A549 (cell line): ENCODE measurements around the gene ZNF433. TPM values are rescaled to one million over a fixed set of nuclear protein-coding genes. Genes with fewer than 3 reads are reported as not detected.

Experiments
- ATAC-seq, 2 experiments: fragments of 200-7000 bp in 1 of 2; fragments of >200 bp in 1 of 2; cut with Nextera tagmentation in 1 of 2; cut with Tn5 transposase in 1 of 2; 3 replicates each; pipeline versions ENCODE4 v1.8.0 to v1.9.1; 2018 to 2020; ENCODE audit warnings: mild to moderate bottlenecking in 1 of 2, moderate library complexity in 1 of 2
- CTCF ChIA-PET: fragments of 300-600 bp; sonication (Branson Sonifier 250); formaldehyde crosslinking; extraction: SDS; loops from one replicate; lab custom pipeline; 2021; ENCODE audit warnings: antibody characterized with exemption, inconsistent platforms; lab: Yijun Ruan, JAX
- POLR2A ChIA-PET: fragments of 350-600 bp; formaldehyde crosslinking; extraction: SDS; loops from one replicate; lab custom pipeline; 2021; ENCODE audit warnings: antibody characterized with exemption, inconsistent platforms; lab: Yijun Ruan, JAX
- DNase-seq, 2 experiments: peaks; one replicate each; pipeline versions ENCODE4 v3.0.0 to v3.0.0-alpha.2; 2011 to 2016; ENCODE audit warnings: low read depth in 1 of 2, low spot score in 1 of 2
- FAIRE-seq: peaks from 2 replicates; lab custom pipeline; 2011; peaks lifted over from hg19 to GRCh38; lab: Jason Lieb, UNC
- H3K27ac ChIP-seq, 2 experiments: fragments of >200 bp; sonication (Bioruptor Twin); formaldehyde crosslinking; 3 replicates each; pipeline ENCODE4 v1.5.1; 2016 to 2017
- H3K4me1 ChIP-seq: fragments of >200 bp; sonication (Bioruptor Twin); formaldehyde crosslinking; 3 replicates; pipeline ENCODE4 v1.6.1; 2016
- H3K4me2 ChIP-seq: fragments of >200 bp; sonication (Bioruptor Twin); formaldehyde crosslinking; 3 replicates; pipeline ENCODE4 v1.6.1; 2016
- H3K4me3 ChIP-seq: fragments of >200 bp; sonication (Bioruptor Twin); formaldehyde crosslinking; 3 replicates; pipeline ENCODE4 v1.5.1; 2016
- H3K9me3 ChIP-seq: fragments of >200 bp; sonication (Bioruptor Twin); formaldehyde crosslinking; 3 replicates; pipeline ENCODE4 v1.6.1; 2016
- CBX2 ChIP-seq: fragments of 200-600 bp; sonication (generic); IDR thresholded peaks from 2 replicates; pipeline ENCODE4 v1.6.1; 2016; ENCODE audit warnings: low read depth, mild to moderate bottlenecking, borderline replicate concordance
- CEBPB ChIP-seq, 2 experiments: fragments of >200 bp in 1 of 2; sonication (Bioruptor Twin) in 1 of 2; formaldehyde crosslinking in 1 of 2; IDR thresholded peaks; 2 replicates each; pipeline ENCODE4 v1.6.1; 2012 to 2016
- CHD4 ChIP-seq: fragments of 200-600 bp; sonication (generic); IDR thresholded peaks from 2 replicates; pipeline ENCODE4 v1.6.1; 2016; ENCODE audit warnings: antibody characterized with exemption, mild to moderate bottlenecking, borderline replicate concordance
- EHF ChIP-seq: fragments of 250-450 bp; sonication (Bioruptor Pico); IDR thresholded peaks from 2 replicates; pipeline ENCODE4 v1.5.0; 2020; ENCODE audit warnings: mild to moderate bottlenecking
- EHMT2 ChIP-seq: fragments of 200-600 bp; sonication (generic); IDR thresholded peaks from 2 replicates; pipeline ENCODE4 v1.6.1; 2016; ENCODE audit warnings: antibody characterized with exemption, low read depth, mild to moderate bottlenecking, moderate library complexity
- ELK1 ChIP-seq: fragments of 150-350 bp; IDR thresholded peaks from 2 replicates; pipeline ENCODE4 v1.6.1; 2014; ENCODE audit warnings: low read depth, mild to moderate bottlenecking, low read length
- ESRRA ChIP-seq: fragments of 150-350 bp; IDR thresholded peaks from 2 replicates; pipeline ENCODE4 v1.6.1; 2014; ENCODE audit warnings: mild to moderate bottlenecking, low read length, borderline replicate concordance
- FOSB ChIP-seq: fragments of 250-450 bp; sonication (Bioruptor Pico); IDR thresholded peaks from 2 replicates; pipeline ENCODE4 v1.5.0; 2020; ENCODE audit warnings: mild to moderate bottlenecking, moderate library complexity
- FOSL2 ChIP-seq, 2 experiments: fragments of 450-650 bp in 1 of 2; fragments of >200 bp in 1 of 2; sonication (Bioruptor Twin) in 1 of 2; formaldehyde crosslinking; IDR thresholded peaks; 2 replicates each; pipeline versions ENCODE4 v1.5.0 to v1.6.1; 2016 to 2020; ENCODE audit warnings: mild to moderate bottlenecking in 1 of 2, moderate library complexity in 1 of 2
- HDAC2 ChIP-seq: fragments of 200-600 bp; sonication (generic); IDR thresholded peaks from 2 replicates; pipeline ENCODE4 v1.6.1; 2016
- HEYL ChIP-seq: fragments of 250-450 bp; sonication (Bioruptor Pico); IDR thresholded peaks from 2 replicates; pipeline ENCODE4 v1.8.0; 2021; ENCODE audit warnings: mild to moderate bottlenecking, moderate library complexity
- HOXA7 ChIP-seq: fragments of 250-450 bp; sonication (Bioruptor Pico); IDR thresholded peaks from 2 replicates; pipeline ENCODE4 v1.5.0; 2020; ENCODE audit warnings: mild to moderate bottlenecking, moderate library complexity
- HOXB13 ChIP-seq: fragments of 250-450 bp; sonication (Bioruptor Pico); IDR thresholded peaks from 2 replicates; pipeline ENCODE4 v1.5.0; 2020; ENCODE audit warnings: low read depth, mild to moderate bottlenecking, moderate library complexity
- HOXB5 ChIP-seq: fragments of 250-450 bp; sonication (Bioruptor Pico); IDR thresholded peaks from 2 replicates; pipeline ENCODE4 v1.5.0; 2020; ENCODE audit warnings: mild to moderate bottlenecking, moderate library complexity
- JUN ChIP-seq, 2 experiments: fragments of >200 bp; sonication (Bioruptor Twin); formaldehyde crosslinking; IDR thresholded peaks; 2 replicates in 1 of 2; 3 replicates in 1 of 2; pipeline ENCODE4 v1.6.1; 2016 to 2017
- JUNB ChIP-seq: fragments of >200 bp; sonication (Bioruptor Twin); formaldehyde crosslinking; IDR thresholded peaks from 2 replicates; pipeline ENCODE4 v1.6.1; 2016
- KDM1A ChIP-seq: fragments of 200-600 bp; sonication (generic); IDR thresholded peaks from 2 replicates; pipeline ENCODE4 v1.6.1; 2016; ENCODE audit warnings: low read depth, mild to moderate bottlenecking
- MYC ChIP-seq: IDR thresholded peaks from 2 replicates; pipeline ENCODE4 v1.6.1; 2012; ENCODE audit warnings: mild to moderate bottlenecking, inconsistent platforms, low read length, improper control_type of control experiment, borderline replicate concordance
- NFE2L2 ChIP-seq: fragments of 150-350 bp; conservative IDR thresholded peaks from 2 replicates; pipeline ENCODE4 v1.6.1; 2014; ENCODE audit warnings: low read length
- PHF8 ChIP-seq: fragments of 200-600 bp; sonication (generic); IDR thresholded peaks from 2 replicates; pipeline ENCODE4 v1.6.1; 2016; ENCODE audit warnings: low read depth, mild to moderate bottlenecking, antibody characterized with exemption, moderate library complexity, borderline replicate concordance
- POLR2A ChIP-seq: IDR thresholded peaks from 2 replicates; pipeline ENCODE4 v1.6.1; 2012; ENCODE audit warnings: mild to moderate bottlenecking, low read length
- RAD21 ChIP-seq, 2 experiments: fragments of >200 bp in 1 of 2; sonication (Bioruptor Twin) in 1 of 2; formaldehyde crosslinking in 1 of 2; IDR thresholded peaks in 1 of 2; conservative IDR thresholded peaks in 1 of 2; 2 replicates in 1 of 2; 3 replicates in 1 of 2; pipeline ENCODE4 v1.6.1; 2012 to 2018; ENCODE audit warnings: inconsistent platforms in 1 of 2
- RARB ChIP-seq: fragments of 250-450 bp; sonication (Bioruptor Pico); IDR thresholded peaks from 2 replicates; pipeline ENCODE4 v1.8.0; 2021; ENCODE audit warnings: mild to moderate bottlenecking, moderate library complexity
- SREBF2 ChIP-seq: fragments of 450-650 bp; IDR thresholded peaks from 2 replicates; pipeline ENCODE4 v1.6.1; 2014; ENCODE audit warnings: mild to moderate bottlenecking, moderate library complexity
- TFCP2L1 ChIP-seq: fragments of 250-450 bp; sonication (Bioruptor Pico); IDR thresholded peaks from 2 replicates; pipeline ENCODE4 v1.5.0; 2021; ENCODE audit warnings: mild to moderate bottlenecking
- TP53 ChIP-seq: fragments of 250-450 bp; sonication (Bioruptor Pico); IDR thresholded peaks from 2 replicates; pipeline ENCODE4 v1.5.0; 2021; ENCODE audit warnings: mild to moderate bottlenecking, moderate library complexity
- ZFP36 ChIP-seq: fragments of 450-650 bp; IDR thresholded peaks from 2 replicates; pipeline ENCODE4 v1.6.1; 2014; ENCODE audit warnings: borderline replicate concordance; ENCODE audit not compliant: partially characterized antibody
- ZSCAN20 ChIP-seq: fragments of 250-450 bp; sonication (Bioruptor Pico); IDR thresholded peaks from 2 replicates; pipeline ENCODE4 v1.8.0; 2022; ENCODE audit warnings: mild to moderate bottlenecking, moderate library complexity
- WGBS: methylation state at CpG from one replicate; pipeline ENCODE4 v1.1.6; 2017; ENCODE audit errors: missing lambda C conversion rate; 5-methylcytosine and 5-hydroxymethylcytosine counted together
- polyA plus RNA-seq, 4 experiments: library from polyadenylated mRNA; depleted of rRNA in 3 of 4; stranded (reverse); fragments of >200 nt; fragmentation: RNase III in 1 of 4; extraction: RNeasy Plus Mini Kit Qiagen cat#74134 plus additional on column Dnase treatment in 1 of 4; gene quantifications; 2 replicates in 3 of 4; 3 replicates in 1 of 4; pipeline ENCODE4 v1.2.3, GENCODE V29; 2011 to 2017

ZNF433 gene
- polyA plus RNA-seq, 2 of the 4 experiments (the other 2 are of a cell fraction) = not detected

GRCh38 chr19:12047868-12048267, 12.4 kb upstream of the ZNF433 start:
- Histone ChIP-seq H3K4me2 (no peak overlapping the region), H3K4me1 (no peaks in the 10 kb centered on the region), H3K4me3 (no peak overlapping the region), H3K27ac (no peak overlapping the region), H3K9me3 (peaks cover 9% of the 10 kb centered on the region; the same call in 2 of the 3 replicates)
- FAIRE-seq (no peak), DNase-seq (no peak), ATAC-seq (no peak)
- 94% methylated on average over 2 of the region's 2 CpGs for WGBS
- ChIA-PET CTCF (interaction anchor here (0.7 kb wide), 1 partner anchor 495 kb away, joined by 4 read pairs; no protein-coding TSS in a partner anchor), POLR2A (no interaction called here)
- TF ChIP-seq POLR2A (no peak), ZSCAN20 (no peak), NFE2L2 (no peak), HOXB5 (CRISPR knock-in tag) (no peak), TFCP2L1 (no peak), EHF (CRISPR knock-in tag) (no peak), EHMT2 (no peak), JUN (IDR thresholded peaks at IDR 0.05) (no peak), HDAC2 (no peak), ELK1 (no peak), PHF8 (no peak), RARB (CRISPR knock-in tag) (no peak)

- Histone ChIP-seq H3K9me3 (peaks cover 11% of the 10 kb centered on the region; the same call in 2 of the 3 replicates), H3K4me1 (no peaks in the 10 kb centered on the region), H3K4me2 (no peak overlapping the region), H3K4me3 (no peak overlapping the region), H3K27ac (no peak overlapping the region)
- TF ChIP-seq POLR2A (no peak), EHMT2 (no peak), TP53 (CRISPR knock-in tag) (no peak), ZSCAN20 (no peak), HOXB5 (CRISPR knock-in tag) (no peak), RAD21 (conservative IDR thresholded peaks at IDR 0.05 in 1 of 2, IDR thresholded peaks at IDR 0.05 in 1 of 2) (no peak)
- CTCF ChIA-PET = no interaction called here
- POLR2A ChIA-PET = no interaction called here
- no peak for ATAC-seq
- 9% methylated on average over 5 of the region's 5 CpGs for WGBS
- no peak for FAIRE-seq
- DNase-seq = no peak
Measured at GRCh38 chr19:12043752-12044422, 8.4 kb upstream of the ZNF433 start.

- Histone ChIP-seq H3K27ac (no peak overlapping the region), H3K9me3 (peaks cover 11% of the 10 kb centered on the region; the same call in 2 of the 3 replicates), H3K4me3 (no peak overlapping the region), H3K4me1 (no peaks in the 10 kb centered on the region), H3K4me2 (no peak overlapping the region)
- ChIA-PET POLR2A (no interaction called here), CTCF (no interaction called here)
- FAIRE-seq (no peak), ATAC-seq (no peak), DNase-seq (no peak)
- TF ChIP-seq ESRRA (no peak), ZSCAN20 (no peak), HOXA7 (CRISPR knock-in tag) (no peak), CBX2 (no peak)
Measured at GRCh38 chr19:12042893-12043292, 7.4 kb upstream of the ZNF433 start.

GRCh38 chr19:12034620-12035019, 859 bp downstream of the ZNF433 start:
- Histone ChIP-seq H3K27ac (no peak overlapping the region), H3K4me1 (no peaks in the 10 kb centered on the region), H3K9me3 (peaks cover 3% of the 10 kb centered on the region; the same call in 1 of the 3 replicates), H3K4me3 (no peak overlapping the region), H3K4me2 (no peak overlapping the region)
- POLR2A ChIA-PET = no interaction called here
- no peak for TF ChIP-seq EHMT2
- TF ChIP-seq JUN (IDR thresholded peaks at IDR 0.05) = no peak
- no peak for TF ChIP-seq PHF8
- TF ChIP-seq HOXB13 (CRISPR knock-in tag) = no peak
- TF ChIP-seq FOSL2 (IDR thresholded peaks at IDR 0.05) = no peak
- no peak for TF ChIP-seq FOSL2 (CRISPR knock-in tag; IDR thresholded peaks at IDR 0.05)
- TF ChIP-seq MYC = no peak
- TF ChIP-seq FOSB (CRISPR knock-in tag) = no peak
- no peak for TF ChIP-seq ELK1
- no peak for TF ChIP-seq HOXA7 (CRISPR knock-in tag)
- TF ChIP-seq NFE2L2 = no peak
- no peak for TF ChIP-seq SREBF2
- TF ChIP-seq HOXB5 (CRISPR knock-in tag) = no peak
- TF ChIP-seq CEBPB (IDR thresholded peaks at IDR 0.05) = no peak
- no peak for TF ChIP-seq CHD4
- no peak for TF ChIP-seq JUNB
- TF ChIP-seq ZFP36 = no peak
- TF ChIP-seq HEYL (CRISPR knock-in tag) = no peak
- TF ChIP-seq KDM1A = no peak
- TF ChIP-seq EHF (CRISPR knock-in tag) = no peak
- ATAC-seq (no peak), DNase-seq (no peak), FAIRE-seq (no peak)
- WGBS = 39% methylated on average over 8 of the region's 8 CpGs
- CTCF ChIA-PET = no interaction called here
